ENCODE data around the gene LRRC47.

GRCh38 chr1:3824650-3825049 lies 28.4 kb upstream of the LRRC47 start:
- TF ChIP-seq CTCF (IDR thresholded peaks at IDR 0.05; ENCODE audit: low read depth, low read length, poor library complexity, severe bottlenecking) (no peak), EZH2phosphoT487 (IDR thresholded peaks at IDR 0.05; ENCODE audit: borderline replicate concordance, low read length) (no peak)

Data from DOHH2 (cell line).